ENCODE data around the gene FAM3A. TPM values are rescaled to one million over a fixed set of nuclear protein-coding genes. Genes with fewer than 3 reads are reported as not detected.

The FAM3A gene
- total RNA-seq, 4 donors from 2014 or later = 30.5 to 50.8 (median 40.9) TPM

GRCh38 chrX:154548028-154548316 is 31.9 kb upstream of the FAM3A start:
- Histone ChIP-seq H3K36me3 (peaks cover 0 to 16% (median 0%) of the 10 kb centered on the region in 3 donors), H3K4me1 (peaks cover 4 to 63% (median 6%) of the 10 kb centered on the region in 3 donors), H3K4me3 (peak overlapping the region; percentile 52 to 75 (median 66)), H3K27ac (peak overlapping the region; percentile 87 to 94 (median 90)), H3K27me3 (no peaks in the 10 kb centered on the region), H3K9me3 (no peaks in the 10 kb centered on the region)
- TF ChIP-seq CTCF (IDR thresholded peaks at IDR 0.05) = no peak
- TF ChIP-seq POLR2A (IDR thresholded peaks at IDR 0.05) = no peak
- 3 to 36% methylated on average over 8 to 9 of the region's 9 CpGs for WGBS, 2 donors
- intact Hi-C loops (cut with DNase I) = no loop called here
- no peak for DNase-seq

- Histone ChIP-seq H3K27ac (peak within 1 kb of the TSS; percentile 87 to 94 (median 90)), H3K27me3 (no peaks in the 10 kb centered on the region), H3K4me1 (peaks cover 9 to 68% (median 9%) of the 10 kb centered on the region in 3 donors), H3K9me3 (no peaks in the 10 kb centered on the region), H3K36me3 (peaks cover 0 to 12% (median 0%) of the 10 kb centered on the region in 3 donors), H3K4me3 (peak within 1 kb of the TSS; percentile 52 to 75 (median 66))
- DNase-seq = peak; percentile 63
- intact Hi-C loops (cut with DNase I) = no loop called here
- TF ChIP-seq CTCF (IDR thresholded peaks at IDR 0.05) (no peak), POLR2A (IDR thresholded peaks at IDR 0.05) (peak in 2 of 4 donors; percentile 40 to 45)
- WGBS, 2 donors = 1 to 54% methylated on average over 9 to 17 of the region's 69 CpGs
These were observed 31.4 kb upstream of the FAM3A start, which contains the start of gene IKBKG for GRCh38 chrX:154547245-154548027. Gene IKBKG (plus strand): TSS chrX:154547620. CDS start chrX:154552003, 4,383 bp downstream.

GRCh38 chrX:154546354-154547244 is 30.6 kb upstream of the FAM3A start, which contains the start of gene G6PD:
Gene G6PD (minus strand): TSS chrX:154546846. CDS start chrX:154546155, 691 bp downstream.
- WGBS, 2 donors = 0% methylated on average over 1 of the region's 92 CpGs; no CpG with 5 or more reads in 1 of the 2 donors
- Histone ChIP-seq H3K27me3 (no peaks in the 10 kb centered on the region), H3K36me3 (peaks cover 0 to 5% (median 0%) of the 10 kb centered on the region in 3 donors), H3K4me3 (peak within 1 kb of the TSS; percentile 52 to 75 (median 66)), H3K9me3 (no peaks in the 10 kb centered on the region), H3K27ac (peak within 1 kb of the TSS; percentile 87 to 94 (median 90)), H3K4me1 (peaks cover 17 to 76% (median 18%) of the 10 kb centered on the region in 3 donors)
- peak in 2 of 4 donors; percentile 13 to 38 for TF ChIP-seq POLR2A (IDR thresholded peaks at IDR 0.05)
- TF ChIP-seq CTCF (IDR thresholded peaks at IDR 0.05) = peak in 1 of 6 experiments; percentile 1
- intact Hi-C loops (cut with DNase I) = no loop called here
- DNase-seq = no peak

- 76 to 88% methylated on average over 8 to 16 of the region's 17 CpGs for WGBS, 2 donors
- peak overlapping the region; percentile 52 to 75 (median 66) for H3K4me3 ChIP-seq
- intact Hi-C loops (cut with DNase I) = no loop called here
- peaks cover 21 to 85% (median 21%) of the 10 kb centered on the region in 3 donors for H3K4me1 ChIP-seq
- DNase-seq = no peak
- no peak for TF ChIP-seq POLR2A (IDR thresholded peaks at IDR 0.05)
- no peaks in the 10 kb centered on the region for H3K9me3 ChIP-seq
- H3K27me3 ChIP-seq = no peaks in the 10 kb centered on the region
- H3K36me3 ChIP-seq = peaks cover 0 to 4% (median 0%) of the 10 kb centered on the region in 3 donors
- H3K27ac ChIP-seq = peak overlapping the region in 2 of 4 donors; percentile 87 to 88
These were observed 29.7 kb upstream of the FAM3A start for GRCh38 chrX:154545673-154546274.

Measured in esophagus squamous epithelium (tissue), 5 donors.